ENCODE measurements around the gene LSS.

DNA sequence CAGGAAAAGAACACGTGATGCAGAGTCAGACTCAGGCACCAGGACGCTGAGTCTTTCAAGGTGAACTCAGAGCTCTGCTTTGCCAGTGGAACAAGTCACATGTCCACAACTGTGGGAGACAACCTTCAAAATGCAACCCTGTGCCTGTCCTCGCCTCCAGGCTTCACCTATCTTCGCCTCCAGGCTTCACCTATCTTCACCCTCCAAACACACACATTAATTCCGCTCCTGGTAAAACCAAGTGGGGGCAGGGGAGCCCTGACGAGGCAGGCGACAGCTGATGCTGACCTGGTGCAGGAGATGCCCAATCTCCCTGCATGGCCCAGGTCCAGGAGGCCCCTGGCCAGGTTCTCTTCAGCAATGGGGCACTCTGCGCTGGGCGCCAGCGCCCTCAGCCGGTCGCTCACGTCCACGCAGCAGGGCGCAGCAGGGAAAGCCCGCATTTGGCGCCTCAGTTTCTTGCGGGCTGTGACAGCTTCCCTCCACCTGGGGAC lies 28.0 kb upstream of the LSS start:
- TF ChIP-seq EZH2phosphoT487 (IDR thresholded peaks at IDR 0.05), result no peak
- TF ChIP-seq, protein P1, sequence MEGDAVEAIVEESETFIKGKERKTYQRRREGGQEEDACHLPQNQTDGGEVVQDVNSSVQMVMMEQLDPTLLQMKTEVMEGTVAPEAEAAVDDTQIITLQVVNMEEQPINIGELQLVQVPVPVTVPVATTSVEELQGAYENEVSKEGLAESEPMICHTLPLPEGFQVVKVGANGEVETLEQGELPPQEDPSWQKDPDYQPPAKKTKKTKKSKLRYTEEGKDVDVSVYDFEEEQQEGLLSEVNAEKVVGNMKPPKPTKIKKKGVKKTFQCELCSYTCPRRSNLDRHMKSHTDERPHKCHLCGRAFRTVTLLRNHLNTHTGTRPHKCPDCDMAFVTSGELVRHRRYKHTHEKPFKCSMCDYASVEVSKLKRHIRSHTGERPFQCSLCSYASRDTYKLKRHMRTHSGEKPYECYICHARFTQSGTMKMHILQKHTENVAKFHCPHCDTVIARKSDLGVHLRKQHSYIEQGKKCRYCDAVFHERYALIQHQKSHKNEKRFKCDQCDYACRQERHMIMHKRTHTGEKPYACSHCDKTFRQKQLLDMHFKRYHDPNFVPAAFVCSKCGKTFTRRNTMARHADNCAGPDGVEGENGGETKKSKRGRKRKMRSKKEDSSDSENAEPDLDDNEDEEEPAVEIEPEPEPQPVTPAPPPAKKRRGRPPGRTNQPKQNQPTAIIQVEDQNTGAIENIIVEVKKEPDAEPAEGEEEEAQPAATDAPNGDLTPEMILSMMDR (IDR thresholded peaks at IDR 0.05), result no peak

Measured in neural progenitor cell (in vitro differentiated cells).